GM18951 (cell line): ENCODE data around the gene UIMC1.
A peak's percentile ranks its signal among the peaks of the same experiment; 100 is the strongest.

Experiments
- POLR2A ChIP-seq: IDR thresholded peaks from 4 replicates; pipeline ENCODE4 v1.6.1; 2011; ENCODE audit warnings: mild to moderate bottlenecking; ENCODE audit not compliant: insufficient read length, insufficient read depth; ENCODE audit errors: extremely low read depth
- in situ Hi-C: fragments of 300-500 bp; cut with MboI; formaldehyde crosslinking; loops from one replicate; pipeline ENCODE4 v1.12.0; 2022; ENCODE audit warnings: low sequenced_read_pairs, mixed read lengths, inconsistent platforms; ENCODE audit not compliant: unreplicated experiment

Gene UIMC1

DNA sequence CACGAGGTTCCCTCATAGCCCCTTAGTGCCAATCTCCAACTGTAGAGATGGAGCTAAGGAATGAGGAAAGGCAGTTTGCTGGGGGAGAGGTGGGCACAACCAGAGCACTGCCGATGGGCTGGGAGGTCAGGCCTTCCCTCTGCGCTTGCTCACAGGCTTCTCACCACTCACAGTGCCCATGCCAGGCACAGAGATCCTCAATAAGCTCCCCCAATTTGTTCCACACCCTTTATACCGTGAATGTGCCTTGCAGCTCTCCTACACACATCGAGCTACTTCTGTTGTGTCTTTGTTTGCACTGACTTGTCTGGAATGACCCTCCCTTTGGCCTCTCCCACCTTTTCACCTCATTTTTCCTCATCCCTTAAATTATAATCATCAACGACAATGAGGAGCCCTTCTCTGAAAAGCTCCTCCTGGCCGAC, 105.8 kb downstream of the UIMC1 start:
- TF ChIP-seq POLR2A = peak; percentile 28

GRCh38 chr5:176899946-176900779, 106.4 kb downstream of the UIMC1 start:
- in situ Hi-C loops = no loop called here
- no peak for TF ChIP-seq POLR2A

More for the DNA sequence above, 105.8 kb downstream of the UIMC1 start:
- in situ Hi-C loops = no loop called here

DNA sequence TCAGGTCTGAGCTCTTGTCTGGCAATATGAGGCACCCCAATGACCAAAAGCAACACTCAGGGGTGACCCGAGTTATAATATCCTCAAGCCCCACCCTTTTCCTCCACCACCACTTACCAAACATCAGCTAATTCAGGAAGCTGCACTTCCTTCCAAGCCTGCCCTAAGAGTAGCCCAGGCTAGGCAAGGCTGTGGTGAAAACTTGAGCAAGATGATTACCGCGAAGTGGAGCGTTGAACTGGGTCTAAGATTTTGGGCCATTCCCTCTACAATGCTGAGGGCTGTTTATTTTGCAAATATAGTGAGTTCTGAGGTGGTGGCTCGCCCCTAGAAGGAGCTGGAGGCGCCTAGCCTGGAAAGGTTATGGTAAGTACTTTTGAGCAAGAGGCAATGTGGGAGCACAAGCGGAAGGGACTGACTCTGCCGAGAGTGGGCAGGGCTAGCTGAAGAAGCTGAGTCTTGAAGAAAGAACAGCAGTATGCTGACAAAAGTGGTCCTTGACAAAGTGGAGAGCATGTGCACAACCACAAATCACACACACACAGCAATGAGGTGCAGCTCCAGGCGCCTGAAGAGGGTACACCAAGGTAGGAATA, 107.2 kb downstream of the UIMC1 start, which contains the start of gene HK3:
TSS of gene HK3 (minus strand) at position 51 of the 596 bp plus-strand sequence. CDS start 3,187 bp downstream, outside the sequence.
- in situ Hi-C loops = no loop called here
- no peak for TF ChIP-seq POLR2A

- TF ChIP-seq POLR2A = no peak
- in situ Hi-C loops = no loop called here
Observed at GRCh38 chr5:176897263-176897662, 109.3 kb downstream of the UIMC1 start.

DNA sequence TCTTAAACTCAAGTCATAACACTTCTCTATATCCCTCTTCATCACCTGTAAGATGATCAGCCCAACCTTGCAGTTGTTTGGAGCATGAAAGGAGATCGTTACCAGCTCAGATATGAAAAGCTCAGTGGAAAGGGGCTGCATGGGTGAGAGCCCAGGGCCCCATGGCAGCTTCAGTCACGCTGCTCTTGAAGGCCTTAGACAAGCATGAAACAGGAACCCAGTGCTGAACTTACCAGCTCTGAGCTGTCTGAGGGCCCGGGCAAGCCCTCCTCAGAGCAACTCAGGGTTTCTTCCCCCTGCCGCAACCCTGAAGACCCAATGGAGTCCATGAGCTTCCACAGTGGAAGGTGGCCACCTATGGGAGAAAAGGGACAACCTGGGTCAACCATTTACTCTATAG, 110.7 kb downstream of the UIMC1 start:
- in situ Hi-C loops = no loop called here
- TF ChIP-seq POLR2A = no peak

DNA sequence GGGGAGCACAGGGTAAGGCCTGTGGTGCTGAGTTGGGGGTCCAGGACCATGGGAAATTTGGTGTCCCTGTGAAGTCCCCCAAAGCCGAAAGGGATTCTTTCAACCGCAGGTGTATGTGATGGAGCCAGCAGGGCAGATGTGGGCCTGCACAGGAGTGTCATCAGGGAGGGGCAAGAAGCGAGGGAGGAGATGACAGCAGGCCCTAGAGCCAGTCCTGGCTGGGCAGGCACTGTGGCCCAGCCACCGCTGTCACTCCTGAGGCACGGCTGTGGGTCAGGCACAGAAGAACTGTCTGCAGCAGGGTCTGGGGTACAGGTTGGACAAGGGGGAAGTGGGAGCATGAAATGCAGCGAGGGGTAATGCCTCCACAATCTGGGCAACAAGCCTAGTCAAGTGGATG, 112.3 kb downstream of the UIMC1 start:
- no peak for TF ChIP-seq POLR2A
- in situ Hi-C loops = no loop called here

DNA sequence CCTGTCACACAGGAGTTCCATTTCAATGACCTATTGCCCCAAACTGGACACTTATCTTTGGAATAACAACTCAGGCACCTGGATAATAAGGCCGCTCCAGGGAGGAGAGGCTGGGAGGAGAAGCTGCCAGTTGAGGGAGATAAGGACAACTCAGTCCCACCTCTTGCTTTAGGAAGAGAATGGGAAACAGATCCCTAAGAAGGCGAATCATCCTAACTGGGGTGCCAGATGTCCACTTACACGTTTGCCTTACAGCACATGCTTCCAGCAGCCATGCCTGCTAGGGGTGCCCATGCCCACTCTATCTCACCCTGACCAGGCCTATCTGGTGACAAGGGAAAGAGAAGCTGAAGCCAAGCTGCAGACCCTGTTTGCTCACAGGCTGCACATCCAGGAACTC, 113.9 kb downstream of the UIMC1 start:
- in situ Hi-C loops = no loop called here
- TF ChIP-seq POLR2A = no peak

DNA sequence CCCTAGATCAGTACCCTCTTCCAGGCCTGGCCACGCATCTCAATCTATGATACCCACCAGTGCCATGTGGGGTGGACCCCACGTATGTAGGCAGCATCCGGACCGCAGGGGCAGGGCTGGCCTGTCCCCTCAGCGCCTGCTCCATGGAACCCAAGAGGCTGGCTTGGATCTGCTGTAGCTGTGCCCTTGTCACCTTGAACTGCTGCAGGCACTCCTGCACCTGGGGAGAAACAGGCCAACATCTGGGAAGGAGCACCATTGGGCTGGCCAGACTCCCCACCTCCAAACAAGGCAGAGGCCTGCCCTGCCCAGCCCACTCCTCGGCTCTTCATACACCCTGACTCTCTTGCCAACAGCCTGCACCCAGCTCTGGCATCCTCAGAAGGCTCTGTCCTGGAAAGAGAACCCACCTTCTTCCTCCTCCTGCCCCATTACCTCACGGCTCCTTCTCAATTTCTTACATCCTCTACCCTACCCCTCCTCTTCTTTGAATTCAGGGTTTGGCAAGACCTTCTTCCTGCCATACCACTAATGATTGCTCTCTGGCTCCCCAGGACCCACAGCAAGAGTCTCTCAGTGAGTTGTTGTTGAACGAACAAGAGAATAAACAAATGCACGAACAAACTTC, 115.1 kb downstream of the UIMC1 start:
- in situ Hi-C loops = no loop called here
- TF ChIP-seq POLR2A = no peak

DNA sequence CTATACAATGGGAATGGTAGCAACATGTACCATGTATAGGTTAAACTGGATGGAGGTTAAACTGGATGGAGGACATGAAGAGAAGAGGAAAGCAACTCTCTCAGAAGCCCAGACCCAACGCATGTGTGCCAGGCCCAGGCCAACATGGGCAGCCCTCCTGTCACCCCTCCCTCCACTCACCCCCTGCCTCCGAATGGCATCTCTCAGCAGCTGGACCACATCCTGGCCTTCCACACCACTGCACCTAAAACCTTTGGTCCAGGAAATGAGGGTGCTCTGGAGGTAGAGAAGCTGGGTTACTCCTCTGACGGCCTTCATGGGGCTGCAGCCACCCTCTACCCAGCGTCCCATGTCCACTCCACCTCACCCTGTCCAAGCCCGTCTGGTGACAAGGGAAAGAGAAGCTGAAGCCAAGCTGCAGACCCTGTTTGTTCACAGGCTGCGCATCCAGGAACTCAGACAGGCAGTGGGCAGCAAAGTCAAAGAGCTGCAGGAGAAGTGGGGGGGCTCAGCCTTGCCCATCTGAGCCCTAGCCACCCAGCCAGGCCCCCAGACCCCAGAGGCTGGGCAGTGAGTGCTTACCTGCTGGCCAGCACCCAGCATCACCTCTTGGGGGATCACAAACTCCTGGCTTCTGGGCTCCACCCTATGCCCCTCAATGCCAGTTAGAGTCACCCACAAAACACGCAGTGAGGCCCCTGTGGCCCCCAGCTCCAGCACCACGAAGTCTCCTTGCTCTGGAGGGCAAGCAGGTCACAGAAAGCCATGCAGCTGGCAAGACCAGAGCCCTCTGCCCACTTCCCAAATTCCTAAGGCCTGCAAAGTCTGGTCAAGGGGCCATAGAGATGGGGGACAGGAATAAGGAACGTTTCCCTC, 115.9 kb downstream of the UIMC1 start:
- in situ Hi-C loops = no loop called here
- TF ChIP-seq POLR2A = no peak

DNA sequence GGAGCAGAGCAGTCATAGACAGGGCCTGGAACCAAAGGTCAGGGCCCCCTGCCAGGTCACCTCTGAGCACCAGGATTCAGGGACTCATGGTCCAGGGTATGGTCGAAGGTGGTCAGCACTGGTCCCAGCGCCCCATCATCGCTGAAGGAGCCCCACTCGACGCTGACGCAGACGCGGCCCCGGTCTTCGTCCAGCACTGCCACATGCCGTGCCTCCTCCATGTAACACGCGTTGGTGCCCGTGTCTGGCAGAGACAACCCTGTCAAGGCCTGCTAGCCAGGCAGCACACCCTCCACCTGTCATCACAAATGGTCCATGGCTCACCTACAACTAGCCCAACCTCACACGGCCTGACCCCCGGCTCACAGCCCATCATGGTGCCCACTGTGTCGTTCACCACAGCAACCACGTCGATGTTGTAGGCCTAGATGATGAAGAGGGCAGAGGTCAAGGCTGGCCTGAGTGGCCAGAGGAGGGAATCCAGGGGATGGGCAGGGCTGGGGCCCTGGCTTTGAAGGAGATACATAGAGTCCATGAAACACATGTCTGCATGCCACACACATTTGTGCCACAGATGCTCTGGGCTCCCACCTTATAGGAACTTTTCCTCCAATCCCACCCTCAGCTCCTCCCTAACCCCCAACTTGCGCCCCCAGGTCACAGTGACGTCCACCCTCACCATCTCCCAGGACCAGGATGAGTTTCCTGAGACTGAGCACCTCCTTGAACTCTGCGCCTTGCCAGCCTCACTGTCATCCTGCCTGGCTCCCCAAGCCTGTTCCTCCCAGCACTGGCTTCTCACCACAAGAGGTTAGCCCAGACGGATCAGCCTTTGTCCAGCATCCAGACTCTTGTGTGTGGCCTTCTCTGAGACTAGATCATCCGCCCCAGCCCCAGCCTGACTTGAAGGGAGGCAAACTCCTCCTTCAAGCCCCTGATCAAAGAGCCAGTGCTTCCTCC, 117.0 kb downstream of the UIMC1 start:
- TF ChIP-seq POLR2A = no peak
- in situ Hi-C loops = no loop called here

DNA sequence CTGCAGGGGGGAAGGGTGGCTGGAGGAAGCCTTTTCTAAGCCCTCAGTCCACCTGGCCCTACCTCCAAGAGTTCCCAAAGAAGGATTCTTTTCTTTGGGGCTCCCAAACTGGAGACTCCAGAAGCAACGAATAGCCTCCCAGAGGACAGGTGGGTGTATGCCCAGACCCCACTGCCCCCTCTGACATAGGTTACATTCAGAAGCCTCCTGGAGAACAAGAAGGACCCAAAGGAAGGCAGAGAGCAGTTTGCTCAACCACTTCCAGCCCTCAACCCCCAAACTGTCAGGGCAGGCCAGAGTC, 117.8 kb downstream of the UIMC1 start:
- TF ChIP-seq POLR2A = no peak
- in situ Hi-C loops = no loop called here
